NCI-H2196 treated with DMSO at 0.1 percent for 48 hours (cell line): Measurements from ENCODE around the gene OR52E4.

Experiments used
- DNase-seq: peaks from one replicate; lab custom pipeline; 2025; ENCODE audit not compliant: unreplicated experiment; lab: John Stamatoyannopoulos, UW

OR52E4 gene

DNA sequence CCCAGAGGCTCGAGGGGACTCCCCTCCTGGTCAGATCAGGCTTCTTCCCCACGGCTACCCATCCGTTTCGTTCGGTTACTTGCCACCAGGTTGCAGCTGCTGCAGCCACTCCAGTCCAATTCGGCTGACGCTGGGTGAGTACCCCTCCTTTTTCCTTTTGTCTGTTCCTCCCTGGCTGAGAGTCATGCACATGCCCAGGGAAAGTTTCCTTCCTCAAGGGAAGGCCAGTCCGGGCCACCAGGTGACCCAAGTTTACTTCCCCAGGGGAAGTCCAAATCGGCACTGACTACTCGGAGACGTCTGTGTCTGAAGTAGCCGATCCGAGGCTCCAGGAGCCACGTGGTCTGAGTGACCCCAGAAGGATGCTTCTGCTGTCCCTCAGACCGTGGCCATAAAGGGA, 48.4 kb downstream of the OR52E4 start:
- no peak for DNase-seq

DNA sequence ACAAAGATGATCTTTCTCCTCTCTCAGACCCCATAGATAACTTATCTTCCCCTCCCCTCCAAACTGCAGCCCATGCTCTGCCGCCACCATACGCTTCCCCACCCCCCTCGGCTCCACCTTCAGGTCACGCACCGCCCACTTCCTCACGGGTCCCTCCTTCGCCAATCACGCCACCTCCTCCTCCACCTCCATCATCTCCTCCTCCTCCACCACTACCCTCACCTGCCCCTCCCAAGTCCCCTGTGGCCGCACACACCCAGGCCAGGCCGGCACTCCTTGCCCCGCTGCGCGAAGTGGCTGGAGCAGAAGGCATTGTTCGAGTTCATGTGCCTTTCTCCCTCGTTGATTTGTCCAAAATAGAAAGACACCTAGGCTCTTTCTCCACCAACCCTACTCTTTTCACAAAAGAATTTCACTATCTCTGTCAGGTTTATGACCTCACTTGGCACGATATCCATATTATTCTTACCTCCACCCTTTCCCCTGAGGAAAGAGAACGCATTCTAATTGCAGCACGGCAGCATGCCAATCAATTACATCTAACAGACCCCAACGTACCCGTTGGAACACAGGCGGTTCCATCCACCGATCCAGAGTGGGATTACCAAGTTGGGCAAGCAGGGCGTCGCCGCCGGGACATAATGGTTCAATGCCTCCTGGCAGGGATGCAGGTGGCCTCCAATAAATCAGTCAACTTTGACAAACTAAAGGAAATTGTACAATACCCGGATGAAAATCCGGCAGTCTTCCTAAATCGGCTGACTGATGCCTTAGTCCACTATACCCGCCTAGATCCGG, 49.3 kb downstream of the OR52E4 start:
- no peak for DNase-seq

DNA sequence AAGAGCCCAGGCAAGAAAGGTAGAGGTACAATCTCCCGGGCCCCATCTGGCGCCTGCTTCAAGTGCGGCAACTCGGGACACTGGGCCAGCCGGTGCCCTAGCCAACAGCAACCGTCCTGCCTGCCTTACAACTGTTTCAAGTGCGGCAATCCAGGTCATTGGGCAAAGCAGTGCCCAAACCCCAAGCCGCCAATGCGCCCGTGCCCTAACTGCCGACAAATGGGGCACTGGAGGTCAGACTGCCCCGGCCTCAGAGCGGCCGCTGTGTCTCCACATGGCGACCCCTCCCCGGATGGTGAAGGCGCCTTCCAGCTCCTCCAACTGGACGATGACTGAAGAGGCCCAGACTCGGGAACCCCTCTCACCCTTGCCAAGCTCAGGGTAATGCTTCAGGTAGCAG, 50.2 kb downstream of the OR52E4 start:
- no peak for DNase-seq

DNA sequence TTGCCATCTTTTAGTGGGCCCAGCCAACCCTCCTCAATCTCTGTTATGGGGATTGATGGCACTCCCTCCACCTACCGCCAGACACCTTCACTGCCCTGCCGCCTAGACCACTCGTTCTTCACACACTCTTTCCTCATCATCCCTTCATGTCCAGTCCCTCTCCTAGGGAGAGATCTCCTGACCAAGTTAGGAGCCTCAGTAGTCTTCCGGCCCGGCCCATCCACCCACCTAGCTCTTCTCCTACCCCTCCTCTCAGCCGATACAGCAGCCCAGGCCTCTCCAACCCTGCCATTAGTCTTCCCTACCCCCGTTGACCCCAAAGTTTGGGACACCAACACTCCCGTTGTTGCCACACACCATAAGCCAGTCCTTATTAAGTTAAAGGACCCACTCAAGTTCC, 50.6 kb downstream of the OR52E4 start:
- DNase-seq, result no peak

DNA sequence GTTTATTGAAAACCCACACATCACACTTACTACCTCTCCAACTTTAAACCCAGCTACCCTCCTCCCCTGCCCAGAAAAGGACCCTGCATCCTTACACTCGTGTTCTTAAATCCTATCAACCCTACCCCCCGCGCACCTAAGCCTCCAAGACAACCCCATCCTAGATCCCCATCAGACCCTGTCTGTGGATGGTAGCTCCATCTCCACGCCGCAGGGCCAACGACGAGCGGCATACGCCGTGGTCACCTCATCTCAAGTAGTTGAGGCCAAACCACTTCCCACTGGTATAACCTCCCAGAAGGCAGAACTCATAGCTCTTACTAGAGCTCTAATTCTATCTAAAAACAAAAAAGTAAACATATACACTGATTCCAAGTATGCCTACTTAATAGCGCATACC, 52.2 kb downstream of the OR52E4 start:
- no peak for DNase-seq

DNA sequence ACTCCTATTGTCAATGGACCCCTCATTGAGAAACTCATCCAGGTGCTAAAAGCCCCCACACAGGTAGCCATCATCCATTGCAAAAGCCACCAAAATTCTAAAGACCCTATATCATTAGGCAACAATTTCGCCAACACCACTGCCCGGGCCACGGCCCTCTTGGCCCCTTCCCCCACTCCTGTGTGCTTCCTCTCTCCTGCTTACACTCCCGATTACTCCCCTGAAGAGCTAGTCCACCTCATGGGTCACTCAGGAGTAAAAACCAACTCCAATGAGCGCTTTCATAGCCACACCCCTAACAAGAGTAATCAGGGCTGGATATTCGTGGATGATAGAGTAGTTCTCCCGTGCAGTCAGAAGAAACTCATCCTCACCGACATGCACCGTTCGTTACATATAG, 52.7 kb downstream of the OR52E4 start:
- no peak for DNase-seq
